Neural crest cell (in vitro differentiated cells): ENCODE results near the gene ABCC6. TPM values are rescaled to one million over a fixed set of nuclear protein-coding genes. Genes with fewer than 3 reads are reported as not detected.

Experiments used
- DNase-seq: peaks from one replicate; pipeline ENCODE4 v3.0.0; 2021; ENCODE audit warnings: low read depth, mixed read lengths, low spot score
- H3K27ac Mint-ChIP-seq: one replicate; pipeline ENCODE4 v1.8.0; 2021; ENCODE audit warnings: mild to moderate bottlenecking, mixed read lengths; ENCODE audit not compliant: unreplicated experiment
- H3K27me3 Mint-ChIP-seq: 2 replicates; pipeline ENCODE4 v1.8.0; 2021; ENCODE audit warnings: low read depth, mild to moderate bottlenecking, mixed read lengths
- H3K36me3 Mint-ChIP-seq: 2 replicates; pipeline ENCODE4 v1.8.0; 2021; ENCODE audit warnings: low read depth, mild to moderate bottlenecking, mixed read lengths
- H3K4me1 Mint-ChIP-seq: 2 replicates; pipeline ENCODE4 v1.8.0; 2021; ENCODE audit warnings: mixed read lengths
- H3K4me3 Mint-ChIP-seq: one replicate; pipeline ENCODE4 v1.8.0; 2021; ENCODE audit warnings: mild to moderate bottlenecking, mixed read lengths
- H3K9me3 Mint-ChIP-seq: 2 replicates; pipeline ENCODE4 v1.8.0; 2021; ENCODE audit warnings: mixed read lengths
- CTCF ChIP-seq: fragments of 200-600 bp; sonication (generic); conservative IDR thresholded peaks from 2 replicates; pipeline ENCODE4 v1.5.0; 2021; ENCODE audit warnings: antibody characterized with exemption, mild to moderate bottlenecking
- total RNA-seq: library from RNA; stranded (reverse); gene quantifications from 2 replicates; pipeline ENCODE4 v1.2.1, GENCODE V29; 2021

Gene ABCC6
- total RNA-seq, 1 donor from 2014 or later = 2.2 TPM

GRCh38 chr16:16122264-16122663 is 101.0 kb downstream of the ABCC6 start:
- Mint-ChIP-seq H3K4me1 (no peaks in the 10 kb centered on the region), H3K27ac (no peak overlapping the region), H3K4me3 (no peak overlapping the region), H3K36me3 (peaks cover 49% of the 10 kb centered on the region), H3K27me3 (no peaks in the 10 kb centered on the region), H3K9me3 (peaks cover 7% of the 10 kb centered on the region)
- TF ChIP-seq CTCF = no peak
- DNase-seq = no peak

GRCh38 chr16:16121185-16121727 is 102.0 kb downstream of the ABCC6 start:
- H3K27ac Mint-ChIP-seq = no peak overlapping the region
- H3K9me3 Mint-ChIP-seq = peaks cover 7% of the 10 kb centered on the region
- no peak for DNase-seq
- H3K27me3 Mint-ChIP-seq = no peaks in the 10 kb centered on the region
- peaks cover 56% of the 10 kb centered on the region for H3K36me3 Mint-ChIP-seq
- H3K4me1 Mint-ChIP-seq = no peaks in the 10 kb centered on the region
- no peak overlapping the region for H3K4me3 Mint-ChIP-seq
- no peak for TF ChIP-seq CTCF

- peaks cover 49% of the 10 kb centered on the region for H3K36me3 Mint-ChIP-seq
- H3K27me3 Mint-ChIP-seq = no peaks in the 10 kb centered on the region
- H3K4me3 Mint-ChIP-seq = no peak overlapping the region
- H3K27ac Mint-ChIP-seq = no peak overlapping the region
- H3K4me1 Mint-ChIP-seq = no peaks in the 10 kb centered on the region
- TF ChIP-seq CTCF = no peak
- peaks cover 7% of the 10 kb centered on the region for H3K9me3 Mint-ChIP-seq
- DNase-seq = no peak
Observed at GRCh38 chr16:16120382-16121184, 102.7 kb downstream of the ABCC6 start.

GRCh38 chr16:16120044-16120381 is 103.3 kb downstream of the ABCC6 start:
- Mint-ChIP-seq H3K4me1 (no peaks in the 10 kb centered on the region), H3K4me3 (no peak overlapping the region), H3K27me3 (no peaks in the 10 kb centered on the region), H3K27ac (no peak overlapping the region), H3K36me3 (peaks cover 48% of the 10 kb centered on the region), H3K9me3 (peaks cover 7% of the 10 kb centered on the region)
- no peak for DNase-seq
- TF ChIP-seq CTCF = no peak

- Mint-ChIP-seq H3K4me1 (no peaks in the 10 kb centered on the region), H3K36me3 (peaks cover 41% of the 10 kb centered on the region), H3K4me3 (no peak overlapping the region), H3K27me3 (no peaks in the 10 kb centered on the region), H3K9me3 (no peaks in the 10 kb centered on the region), H3K27ac (no peak overlapping the region)
- DNase-seq = no peak
- TF ChIP-seq CTCF = no peak
Observed at GRCh38 chr16:16118337-16118736, 105.0 kb downstream of the ABCC6 start.
